Epithelial cell of esophagus (primary cell): ENCODE results near the gene CDC26.

Experiments used
- DNase-seq: peaks from one replicate; pipeline ENCODE4 v3.0.0; 2010; ENCODE audit warnings: low read depth
- H3K4me3 ChIP-seq: 2 replicates; pipeline ENCODE4 v1.5.1; 2011; ENCODE audit warnings: mild to moderate bottlenecking, low read length, control low read depth
- TF ChIP-seq, protein P1 (sequence below): IDR thresholded peaks from 2 replicates; pipeline ENCODE4 v1.5.1; 2011; ENCODE audit warnings: low read depth, mild to moderate bottlenecking, low read length, control low read depth, inconsistent platforms; ENCODE audit not compliant: insufficient read depth; ENCODE audit errors: missing control alignments

CDC26 gene

DNA sequence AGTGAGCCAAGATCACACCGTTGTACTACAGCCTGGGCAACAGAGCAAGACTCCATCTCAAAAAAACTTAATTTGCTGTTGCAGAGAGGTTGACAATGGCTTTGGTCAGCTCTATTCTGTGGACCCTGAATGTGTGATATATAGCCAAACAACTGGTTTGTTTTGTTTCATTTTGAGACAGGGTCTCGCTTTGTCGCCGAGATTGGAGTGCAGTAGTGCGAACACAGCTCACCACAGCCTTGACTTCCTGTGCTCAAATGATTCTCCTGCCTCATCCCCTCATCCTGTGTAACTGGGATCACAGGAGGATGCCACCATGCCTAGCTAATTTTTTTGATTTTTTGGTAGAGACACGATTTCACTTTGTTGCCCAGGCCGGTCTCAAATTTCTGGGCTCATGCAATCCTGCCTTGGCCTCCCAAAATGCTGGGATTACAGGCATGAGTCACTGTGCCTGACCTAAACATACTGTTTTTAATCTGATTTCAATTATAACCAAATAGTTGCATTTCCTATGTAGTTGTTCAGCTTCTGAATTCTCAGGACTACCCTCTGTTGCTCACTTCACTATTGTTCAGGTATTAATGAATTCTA lies 18.0 kb upstream of the CDC26 start:
- no peak overlapping the region for H3K4me3 ChIP-seq
- TF ChIP-seq, protein P1, sequence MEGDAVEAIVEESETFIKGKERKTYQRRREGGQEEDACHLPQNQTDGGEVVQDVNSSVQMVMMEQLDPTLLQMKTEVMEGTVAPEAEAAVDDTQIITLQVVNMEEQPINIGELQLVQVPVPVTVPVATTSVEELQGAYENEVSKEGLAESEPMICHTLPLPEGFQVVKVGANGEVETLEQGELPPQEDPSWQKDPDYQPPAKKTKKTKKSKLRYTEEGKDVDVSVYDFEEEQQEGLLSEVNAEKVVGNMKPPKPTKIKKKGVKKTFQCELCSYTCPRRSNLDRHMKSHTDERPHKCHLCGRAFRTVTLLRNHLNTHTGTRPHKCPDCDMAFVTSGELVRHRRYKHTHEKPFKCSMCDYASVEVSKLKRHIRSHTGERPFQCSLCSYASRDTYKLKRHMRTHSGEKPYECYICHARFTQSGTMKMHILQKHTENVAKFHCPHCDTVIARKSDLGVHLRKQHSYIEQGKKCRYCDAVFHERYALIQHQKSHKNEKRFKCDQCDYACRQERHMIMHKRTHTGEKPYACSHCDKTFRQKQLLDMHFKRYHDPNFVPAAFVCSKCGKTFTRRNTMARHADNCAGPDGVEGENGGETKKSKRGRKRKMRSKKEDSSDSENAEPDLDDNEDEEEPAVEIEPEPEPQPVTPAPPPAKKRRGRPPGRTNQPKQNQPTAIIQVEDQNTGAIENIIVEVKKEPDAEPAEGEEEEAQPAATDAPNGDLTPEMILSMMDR, result no peak
- no peak for DNase-seq

DNA sequence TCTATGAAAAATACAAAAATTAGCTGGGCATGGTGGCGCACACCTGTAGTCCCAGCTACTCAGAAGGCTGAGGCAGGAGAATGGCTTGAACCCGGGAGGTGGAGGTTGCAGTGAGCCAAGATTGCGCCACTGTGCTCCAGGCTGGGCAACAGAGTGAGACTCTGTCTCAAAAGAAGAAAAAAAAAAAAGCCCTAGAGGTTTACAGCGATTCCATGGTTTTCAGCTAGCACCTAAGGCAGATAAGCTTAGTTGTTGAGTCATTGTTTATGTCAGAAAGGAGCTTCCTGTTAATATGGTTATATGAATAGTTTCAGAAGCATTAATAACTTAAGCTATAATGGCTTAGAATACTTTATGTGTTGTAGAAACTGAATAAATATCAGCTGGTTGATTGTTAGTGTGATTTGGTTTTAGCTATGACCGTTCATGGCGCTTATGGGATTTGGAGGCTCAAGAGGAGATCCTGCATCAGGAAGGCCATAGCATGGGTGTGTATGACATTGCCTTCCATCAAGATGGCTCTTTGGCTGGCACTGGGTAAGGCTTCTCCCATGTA lies 14.8 kb upstream of the CDC26 start:
- H3K4me3 ChIP-seq, result no peak overlapping the region
- DNase-seq, result no peak
- TF ChIP-seq, protein P1, result no peak

DNA sequence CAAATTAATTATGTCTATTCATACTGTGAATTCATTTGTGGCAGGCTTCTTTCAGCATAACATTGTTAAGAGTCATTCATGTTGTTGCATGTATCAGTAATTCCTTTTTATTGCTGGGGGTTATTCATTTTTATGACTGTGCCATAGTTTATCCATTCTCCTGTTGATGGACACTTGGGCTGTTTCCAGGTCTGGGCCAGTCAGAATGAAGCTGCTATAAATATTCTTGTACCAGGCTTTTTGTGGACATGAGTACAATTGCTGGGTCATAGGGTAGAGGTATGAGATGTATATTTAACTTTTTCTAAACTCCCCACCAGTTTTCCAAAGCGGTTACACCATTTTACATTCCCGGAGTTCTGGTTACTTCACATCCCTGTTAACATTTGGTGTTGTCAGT lies 13.7 kb upstream of the CDC26 start:
- peak; percentile 41 for DNase-seq
- TF ChIP-seq, protein P1, result no peak
- H3K4me3 ChIP-seq, result no peak overlapping the region

DNA sequence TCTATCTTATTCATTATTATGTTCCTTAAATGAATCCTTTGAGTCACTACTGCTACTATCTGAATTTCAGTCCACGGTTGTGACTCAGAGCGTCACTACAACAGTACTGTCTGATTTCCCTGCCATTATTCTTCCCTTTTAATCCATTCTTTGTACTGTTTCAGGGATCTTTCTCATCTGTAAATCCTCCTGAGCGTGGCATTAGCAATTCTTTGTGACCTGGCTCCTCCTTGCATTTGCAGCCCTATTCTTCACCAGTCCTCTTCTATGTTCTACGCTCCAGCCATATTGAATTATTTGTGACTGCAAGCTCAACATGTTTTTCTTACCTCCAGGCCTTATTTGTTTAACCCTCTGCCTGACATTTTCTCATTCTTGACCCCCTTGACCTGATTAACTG lies 6.0 kb upstream of the CDC26 start:
- no peak for DNase-seq
- no peak overlapping the region for H3K4me3 ChIP-seq
- TF ChIP-seq, protein P1, result no peak

DNA sequence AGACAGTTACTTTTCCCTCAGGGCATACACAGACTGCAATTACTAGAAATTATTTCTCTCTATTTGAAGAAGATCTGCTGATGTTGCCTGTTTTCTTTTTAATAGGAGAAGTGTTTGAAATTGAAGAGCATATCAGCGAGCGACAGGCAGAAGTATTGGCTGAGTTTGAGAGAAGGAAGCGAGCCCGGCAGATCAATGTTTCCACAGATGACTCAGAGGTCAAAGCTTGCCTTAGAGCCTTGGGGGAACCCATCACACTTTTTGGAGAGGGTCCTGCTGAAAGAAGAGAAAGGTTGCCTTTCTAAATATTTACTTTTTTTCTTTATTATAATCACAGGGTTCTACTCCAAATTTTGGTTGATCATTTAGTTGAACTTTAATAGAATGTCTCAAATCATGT lies 3.5 kb upstream of the CDC26 start:
- no peak for DNase-seq
- TF ChIP-seq, protein P1, result no peak
- H3K4me3 ChIP-seq, result no peak overlapping the region

DNA sequence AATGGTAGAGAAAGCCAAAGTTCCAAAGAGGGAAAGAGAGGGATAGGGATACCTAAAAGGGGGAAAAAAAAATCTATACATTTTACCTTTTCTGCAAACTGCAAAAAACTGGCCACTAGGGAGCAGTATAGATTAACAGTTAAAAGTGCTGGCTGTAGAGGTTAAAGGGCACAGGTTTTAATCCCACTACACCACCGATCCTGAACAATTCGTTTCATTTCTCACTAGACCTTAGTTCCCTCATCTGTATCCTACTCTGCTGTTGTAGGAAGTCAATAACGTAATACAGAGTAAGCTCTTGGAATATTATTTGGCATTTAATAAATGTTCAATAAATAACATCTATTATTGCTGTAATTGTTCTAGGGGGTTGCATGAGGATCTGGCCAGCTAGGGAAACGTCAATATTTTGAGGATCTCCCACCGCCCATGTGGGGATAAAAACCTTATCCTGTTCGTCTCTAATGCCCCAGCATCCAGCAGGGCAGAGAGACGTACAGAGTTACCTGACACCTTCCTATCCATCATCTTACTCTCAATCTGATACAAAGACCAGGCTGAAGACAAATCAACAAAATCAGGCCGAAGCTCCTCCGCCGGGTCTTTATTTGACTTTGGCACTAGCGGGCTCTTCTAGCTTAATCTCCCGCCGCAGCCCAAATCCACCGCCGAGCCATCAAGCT lies 757 bp downstream of the CDC26 start:
- DNase-seq, result peak; percentile 60
- H3K4me3 ChIP-seq, result peak overlapping the region; percentile 97
- TF ChIP-seq, protein P1, result peak; percentile 62

DNA sequence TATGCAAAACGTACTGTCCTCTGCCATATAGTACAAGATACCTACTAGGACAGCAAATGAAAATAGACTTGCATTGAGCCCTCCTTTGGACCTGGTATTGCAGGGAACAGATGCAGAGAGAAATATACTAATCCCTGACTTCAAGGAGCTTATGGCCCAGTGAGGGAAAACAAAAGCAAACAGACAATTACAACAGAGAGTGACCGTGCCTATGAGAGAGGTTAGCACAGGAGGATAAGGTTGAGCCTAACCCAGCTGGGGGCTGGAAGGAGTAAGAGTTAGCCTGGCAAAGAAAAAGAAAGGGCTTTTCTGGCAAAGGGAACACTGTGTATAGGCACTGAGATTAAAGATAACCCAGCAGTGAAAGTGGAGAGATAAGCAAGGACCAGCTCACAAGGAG lies 5.5 kb downstream of the CDC26 start:
- no peak for DNase-seq
- TF ChIP-seq, protein P1, result no peak
- H3K4me3 ChIP-seq, result no peak overlapping the region
